Measurements from ENCODE around the gene FAM136A.

The FAM136A gene

DNA sequence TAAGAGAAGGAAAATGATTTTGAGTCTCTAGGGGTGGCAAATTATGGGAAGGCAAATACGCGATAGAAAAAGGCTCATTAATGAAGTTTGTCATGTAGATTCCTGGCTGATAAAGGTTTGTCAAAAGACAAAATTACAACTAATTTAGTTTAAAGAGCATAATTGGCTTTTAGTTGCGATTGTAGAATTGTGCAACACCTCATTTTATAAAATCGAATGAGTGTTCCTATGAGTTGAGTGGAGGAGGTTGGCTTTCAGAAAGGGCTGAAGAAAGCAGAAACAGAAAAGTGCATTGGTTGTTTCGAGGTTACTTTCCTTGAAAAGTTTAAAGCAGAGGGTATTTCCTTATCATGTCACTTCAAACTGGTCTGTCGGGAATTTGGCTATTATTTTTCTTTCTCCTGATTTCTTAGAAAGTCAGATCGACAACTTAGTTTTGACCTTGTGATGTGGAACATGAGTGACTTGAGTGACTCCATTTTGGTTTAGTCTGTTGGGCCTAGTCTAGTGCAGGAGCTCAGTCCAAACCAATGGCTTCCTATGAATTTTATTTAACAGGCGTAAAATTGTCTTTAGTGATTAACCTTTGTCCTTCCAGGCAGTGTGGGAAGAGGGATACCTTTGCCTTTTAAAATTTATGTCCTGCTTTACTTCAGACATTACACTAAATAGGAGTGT is 46.1 kb downstream of the FAM136A start:
- Histone ChIP-seq H3K27ac (ENCODE audit: low read length) (no peak overlapping the region), H3K27me3 (ENCODE audit: control insufficient read depth in 1 of 2, insufficient read depth in 2 of 2, low read length in 2 of 2) (no peaks in the 10 kb centered on the region), H3K4me3 (ENCODE audit: low read length in 2 of 2) (no peak overlapping the region), H3K36me3 (ENCODE audit: control insufficient read depth in 2 of 2, insufficient read depth in 2 of 2, low read length in 2 of 2) (no peaks in the 10 kb centered on the region), H3K4me1 (ENCODE audit: control insufficient read depth, insufficient read depth, low read length) (peaks cover 22% of the 10 kb centered on the region), H3K9me3 (ENCODE audit: control insufficient read depth in 2 of 2, low read length in 2 of 2) (peaks cover 0 to 3% of the 10 kb centered on the region in 2 donors), H3K9ac (ENCODE audit: low read length in 2 of 2) (no peak overlapping the region)

- Histone ChIP-seq H3K9ac (ENCODE audit: low read length in 2 of 2) (no peak overlapping the region), H3K27me3 (ENCODE audit: control insufficient read depth in 1 of 2, insufficient read depth in 2 of 2, low read length in 2 of 2) (no peaks in the 10 kb centered on the region), H3K36me3 (ENCODE audit: control insufficient read depth in 2 of 2, insufficient read depth in 2 of 2, low read length in 2 of 2) (no peaks in the 10 kb centered on the region), H3K9me3 (ENCODE audit: control insufficient read depth in 2 of 2, low read length in 2 of 2) (no peaks in the 10 kb centered on the region), H3K4me3 (ENCODE audit: low read length in 2 of 2) (no peak overlapping the region), H3K27ac (ENCODE audit: low read length) (no peak overlapping the region), H3K4me1 (ENCODE audit: control insufficient read depth, insufficient read depth, low read length) (no peaks in the 10 kb centered on the region)
These were observed 51.4 kb downstream of the FAM136A start for GRCh38 chr2:70250434-70250833.

DNA sequence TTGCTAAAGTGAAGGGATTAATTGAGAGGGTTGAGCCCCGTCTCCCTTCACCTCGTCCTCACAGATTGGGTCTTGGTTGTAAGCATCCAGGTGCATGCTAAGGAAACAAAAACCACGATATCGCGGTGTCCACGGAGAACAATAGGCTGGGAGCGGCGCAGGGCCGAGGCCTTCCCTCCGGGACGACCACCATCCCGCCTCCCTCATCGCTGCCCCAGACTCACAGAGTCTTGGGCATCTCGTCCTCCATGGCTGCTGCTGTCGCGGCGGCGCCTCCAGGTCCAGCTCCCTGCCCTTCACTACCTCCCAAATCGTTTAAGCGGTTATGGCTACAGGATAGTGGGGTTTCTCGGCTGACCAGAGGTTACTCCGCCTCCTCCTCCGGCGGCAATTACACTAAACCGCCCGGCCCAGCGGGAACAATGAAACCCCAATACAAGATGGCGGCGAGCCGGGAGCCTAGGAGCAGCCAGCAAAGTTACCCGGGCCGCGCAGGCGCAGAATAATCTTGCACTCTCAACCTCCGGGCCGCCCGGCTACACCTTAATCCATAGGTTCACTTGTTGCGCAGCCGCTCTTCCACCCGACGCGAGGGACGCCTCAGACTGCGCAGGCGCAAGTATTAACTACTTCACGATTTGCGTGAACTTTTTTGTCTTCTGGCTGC is 53.6 kb downstream of the FAM136A start, which contains the start of gene TIA1:
TSS of gene TIA1 (minus strand) at position 448 of the 667 bp plus-strand sequence. CDS start at position 250, 198 bp downstream.
- Histone ChIP-seq H3K27ac (ENCODE audit: low read length) (peak within 1 kb of the TSS; percentile 92), H3K9me3 (ENCODE audit: control insufficient read depth in 2 of 2, low read length in 2 of 2) (no peaks in the 10 kb centered on the region), H3K4me1 (ENCODE audit: control insufficient read depth, insufficient read depth, low read length) (no peaks in the 10 kb centered on the region), H3K4me3 (ENCODE audit: low read length in 2 of 2) (peak within 1 kb of the TSS; percentile 95 to 100), H3K27me3 (ENCODE audit: control insufficient read depth in 1 of 2, insufficient read depth in 2 of 2, low read length in 2 of 2) (no peaks in the 10 kb centered on the region), H3K9ac (ENCODE audit: low read length in 2 of 2) (peak within 1 kb of the TSS; percentile 89 to 99), H3K36me3 (ENCODE audit: control insufficient read depth in 2 of 2, insufficient read depth in 2 of 2, low read length in 2 of 2) (no peaks in the 10 kb centered on the region)

- H3K9me3 ChIP-seq (ENCODE audit: control insufficient read depth in 2 of 2, low read length in 2 of 2), result no peaks in the 10 kb centered on the region
- H3K4me1 ChIP-seq (ENCODE audit: control insufficient read depth, insufficient read depth, low read length), result no peaks in the 10 kb centered on the region
- no peaks in the 10 kb centered on the region for H3K27me3 ChIP-seq (ENCODE audit: control insufficient read depth in 1 of 2, insufficient read depth in 2 of 2, low read length in 2 of 2)
- peak overlapping the region; percentile 95 to 100 for H3K4me3 ChIP-seq (ENCODE audit: low read length in 2 of 2)
- peak overlapping the region; percentile 89 to 99 for H3K9ac ChIP-seq (ENCODE audit: low read length in 2 of 2)
- peak overlapping the region; percentile 92 for H3K27ac ChIP-seq (ENCODE audit: low read length)
- H3K36me3 ChIP-seq (ENCODE audit: control insufficient read depth in 2 of 2, insufficient read depth in 2 of 2, low read length in 2 of 2), result no peaks in the 10 kb centered on the region
These were observed 54.3 kb downstream of the FAM136A start for GRCh38 chr2:70247364-70248180.
